K562 (cell line): ENCODE results near the gene PALM3. TPM values are rescaled to one million over a fixed set of nuclear protein-coding genes. Genes with fewer than 3 reads are reported as not detected.

Source experiments
- E4F1 ChIP-seq: fragments of 250-450 bp; sonication (Bioruptor Pico); IDR thresholded peaks from 2 replicates; pipeline ENCODE4 v1.5.0; 2021; ENCODE audit warnings: mild to moderate bottlenecking, borderline replicate concordance
- FUS ChIP-seq: fragments of 200-400 bp; formaldehyde crosslinking; optimal IDR thresholded peaks from 2 replicates; pipeline ENCODE3; 2017; ENCODE audit warnings: low read depth, low read length
- GTF2B ChIP-seq: IDR thresholded peaks from 2 replicates; pipeline ENCODE4 v1.6.1; 2011; ENCODE audit not compliant: insufficient read length; ENCODE audit errors: extremely low read depth
- GTF3C2 ChIP-seq: IDR thresholded peaks from 3 replicates; pipeline ENCODE4 v1.6.1; 2011; ENCODE audit warnings: borderline replicate concordance, mild to moderate bottlenecking, moderate library complexity; ENCODE audit not compliant: insufficient read length; ENCODE audit errors: extremely low read depth
- ILF3 ChIP-seq: fragments of 450-650 bp; IDR thresholded peaks from 2 replicates; pipeline ENCODE4 v1.6.1; 2018; ENCODE audit warnings: antibody characterized with exemption, mild to moderate bottlenecking, moderate library complexity, borderline replicate concordance
- KAT2B ChIP-seq: IDR thresholded peaks from one replicate; pipeline ENCODE4 v1.6.1; 2012; ENCODE audit warnings: low read depth, mild to moderate bottlenecking, control low read depth, inconsistent platforms, low read length, moderate library complexity
- MAFG ChIP-seq: fragments of 450-650 bp; conservative IDR thresholded peaks from 2 replicates; pipeline ENCODE4 v1.6.1; 2016; ENCODE audit warnings: missing genetic modification characterization, missing compliant biosample characterization
- PML ChIP-seq: IDR thresholded peaks from 2 replicates; pipeline ENCODE4 v1.6.1; 2012; ENCODE audit warnings: low read length, inconsistent platforms
- PRMT5 ChIP-seq: sonication (generic); formaldehyde crosslinking; IDR thresholded peaks from 2 replicates; pipeline ENCODE4 v1.5.0; 2020; ENCODE audit warnings: missing genetic modification reagents
- RB1 ChIP-seq: fragments of 450-650 bp; IDR thresholded peaks from 2 replicates; pipeline ENCODE4 v1.6.1; 2017; ENCODE audit warnings: low read depth, mild to moderate bottlenecking
- RBFOX2 ChIP-seq: fragments of 200-400 bp; formaldehyde crosslinking; IDR thresholded peaks from 2 replicates; pipeline ENCODE4 v1.6.1; 2017; ENCODE audit warnings: low read depth, mild to moderate bottlenecking, low read length, moderate library complexity
- THAP12 ChIP-seq: fragments of 250-450 bp; sonication (Bioruptor Pico); IDR thresholded peaks from 2 replicates; pipeline ENCODE4 v1.9.0; 2021; ENCODE audit warnings: mild to moderate bottlenecking, inconsistent platforms
- ZNF197 ChIP-seq: fragments of 200-800 bp; sonication (Bioruptor generic); IDR thresholded peaks from 2 replicates; pipeline ENCODE4 v1.6.1; 2016; ENCODE audit warnings: low read depth, missing genetic modification characterization, missing compliant biosample characterization
- ZNF324 ChIP-seq: fragments of 250-450 bp; sonication (Bioruptor Pico); IDR thresholded peaks from 2 replicates; pipeline ENCODE4 v1.4.0; 2020; ENCODE audit warnings: mild to moderate bottlenecking
- ZSCAN32 ChIP-seq: fragments of 450-650 bp; formaldehyde crosslinking; IDR thresholded peaks from 2 replicates; pipeline ENCODE4 v1.4.0; 2020; ENCODE audit warnings: mild to moderate bottlenecking, moderate library complexity
- polyA plus RNA-seq, 8 experiments: library from polyadenylated mRNA; depleted of rRNA in 4 of 8; stranded (reverse) in 5 of 8; unstranded in 3 of 8; fragments of >200 nt; fragmentation: Nextera tagmentation in 2 of 8; fragmentation: Illumina TruSeq in 1 of 8; extraction: Ambion mirVana in 2 of 8; extraction: Trizol in 1 of 8; gene quantifications; 2 replicates each; pipeline versions ENCODE4 v1.2.1 to v1.2.3, GENCODE V29; 2011 to 2014; ENCODE audit warnings: inconsistent platforms in 1 of 8, missing spikeins in 1 of 8
- total RNA-seq, 7 experiments: library from RNA; depleted of rRNA in 6 of 7; stranded (reverse); fragments of >200 nt in 6 of 7; fragmentation: Illumina TruSeq in 2 of 7; extraction: Trizol in 2 of 7; gene quantifications; 2 replicates each; pipeline versions ENCODE4 v1.2.1 to v1.2.3, GENCODE V29; 2011 to 2021; ENCODE audit warnings: low replicate concordance in 1 of 7

The PALM3 gene
- total and polyA plus RNA-seq, 9 of the 15 experiments (the other 6 are each of a cell fraction or from before 2014, with no cell fraction given): 0.07 to 9.3 (median 3.3) TPM

GRCh38 chr19:14073261-14073924 is 11.5 kb upstream of the PALM3 start (continued):
- TF ChIP-seq E4F1 (CRISPR knock-in tag) (no peak), GTF3C2 (no peak), ZSCAN32 (CRISPR knock-in tag) (no peak), RBFOX2 (peak; percentile 54), KAT2B (no peak), RB1 (peak; percentile 98), FUS (no peak), GTF2B (no peak), MAFG (tag) (no peak), THAP12 (peak; percentile 59), ILF3 (no peak), PRMT5 (CRISPR knock-in tag) (no peak), ZNF324 (CRISPR knock-in tag) (no peak), PML (no peak), ZNF197 (no peak)
